Measurements from ENCODE around the gene HAAO. TPM values are rescaled to one million over a fixed set of nuclear protein-coding genes. Genes with fewer than 3 reads are reported as not detected.

The HAAO gene
- total RNA-seq, 1 experiment from 2014 or later = 6.6 TPM

GRCh38 chr2:42800461-42800962 is 8.1 kb upstream of the HAAO start:
- Histone ChIP-seq H3K4ac (ENCODE audit: low read depth, low read length) (no peak overlapping the region), H3K27ac (ENCODE audit: insufficient read length, low read depth, low read length) (no peak overlapping the region), H3K9me3 (ENCODE audit: control insufficient read depth, low read depth, low read length) (no peaks in the 10 kb centered on the region), H4K8ac (replicated peaks; ENCODE audit: insufficient read length, low read depth, low read length) (no peak overlapping the region), H2BK20ac (ENCODE audit: low read depth, low read length, poor library complexity, severe bottlenecking) (no peak overlapping the region), H3K4me2 (ENCODE audit: insufficient read depth, insufficient read length, low read length) (no peak overlapping the region), H3K23me2 (ENCODE audit: insufficient read length, low read depth, low read length, poor library complexity, severe bottlenecking) (no peaks in the 10 kb centered on the region), H3T11ph (ENCODE audit: low read length) (no peak overlapping the region), H2AFZ (ENCODE audit: low read length) (no peak overlapping the region), H2BK15ac (ENCODE audit: low read depth, low read length) (no peak overlapping the region), H2BK120ac (ENCODE audit: low read depth, low read length, poor library complexity, severe bottlenecking) (no peak overlapping the region), H2BK5ac (ENCODE audit: insufficient read length, low read length) (no peak overlapping the region), H4K5ac (ENCODE audit: insufficient read length, low read depth, low read length) (no peak overlapping the region), H2BK12ac (ENCODE audit: insufficient read length, low read depth, low read length) (no peak overlapping the region), H3K9ac (ENCODE audit: extremely low read depth, insufficient read length, low read length) (no peak overlapping the region), H3K27me3 (ENCODE audit: insufficient read depth, low read length) (no peaks in the 10 kb centered on the region), H3K23ac (ENCODE audit: insufficient read length, low read depth, low read length) (no peak overlapping the region), H2AK5ac (ENCODE audit: insufficient read length, low read length) (no peak overlapping the region), H3K79me2 (ENCODE audit: insufficient read depth, low read length) (no peaks in the 10 kb centered on the region), H3K56ac (ENCODE audit: insufficient read length, low read depth, low read length) (no peak overlapping the region), H3K4me1 (ENCODE audit: insufficient read depth, low read length) (no peaks in the 10 kb centered on the region), H4K20me1 (ENCODE audit: control insufficient read depth, insufficient read depth, insufficient read length) (no peaks in the 10 kb centered on the region), H3K79me1 (ENCODE audit: insufficient read depth, low read depth, low read length, poor library complexity, severe bottlenecking) (no peaks in the 10 kb centered on the region), H3K18ac (ENCODE audit: insufficient read length, low read depth, low read length) (no peak overlapping the region), H3K14ac (ENCODE audit: insufficient read depth, low read length) (no peak overlapping the region), H4K91ac (ENCODE audit: insufficient read length, low read depth, low read length) (no peak overlapping the region)
- peaks cover 2% of the 10 kb centered on the region for H3K27me3 Mint-ChIP-seq (ENCODE audit: low read depth)
- TF ChIP-seq CTCF (conservative IDR thresholded peaks at IDR 0.05) = no peak
- WGBS (ENCODE audit: extremely low coverage, insufficient read length, low lambda C conversion rate) = no CpG with 5 or more reads among the region's 4 CpGs
- DNase-seq = no peak
- H3K9me3 Mint-ChIP-seq = peaks cover 0 to 4% of the 10 kb centered on the region in 2 experiments; a peak in 1 of 5 replicates
- H3K4me3 Mint-ChIP-seq = no peak overlapping the region
- H3K27ac Mint-ChIP-seq = no peak overlapping the region
- H3K36me3 Mint-ChIP-seq (ENCODE audit: insufficient read depth in 1 of 3, low read depth in 3 of 3) = peaks cover 0 to 4% (median 0%) of the 10 kb centered on the region in 3 experiments; a peak in 3 of 7 replicates
- peaks cover 9 to 12% of the 10 kb centered on the region in 2 experiments for H3K4me1 Mint-ChIP-seq

Measured in H9 (cell line).